ENCODE measurements around the gene KASH5.

The KASH5 gene

DNA sequence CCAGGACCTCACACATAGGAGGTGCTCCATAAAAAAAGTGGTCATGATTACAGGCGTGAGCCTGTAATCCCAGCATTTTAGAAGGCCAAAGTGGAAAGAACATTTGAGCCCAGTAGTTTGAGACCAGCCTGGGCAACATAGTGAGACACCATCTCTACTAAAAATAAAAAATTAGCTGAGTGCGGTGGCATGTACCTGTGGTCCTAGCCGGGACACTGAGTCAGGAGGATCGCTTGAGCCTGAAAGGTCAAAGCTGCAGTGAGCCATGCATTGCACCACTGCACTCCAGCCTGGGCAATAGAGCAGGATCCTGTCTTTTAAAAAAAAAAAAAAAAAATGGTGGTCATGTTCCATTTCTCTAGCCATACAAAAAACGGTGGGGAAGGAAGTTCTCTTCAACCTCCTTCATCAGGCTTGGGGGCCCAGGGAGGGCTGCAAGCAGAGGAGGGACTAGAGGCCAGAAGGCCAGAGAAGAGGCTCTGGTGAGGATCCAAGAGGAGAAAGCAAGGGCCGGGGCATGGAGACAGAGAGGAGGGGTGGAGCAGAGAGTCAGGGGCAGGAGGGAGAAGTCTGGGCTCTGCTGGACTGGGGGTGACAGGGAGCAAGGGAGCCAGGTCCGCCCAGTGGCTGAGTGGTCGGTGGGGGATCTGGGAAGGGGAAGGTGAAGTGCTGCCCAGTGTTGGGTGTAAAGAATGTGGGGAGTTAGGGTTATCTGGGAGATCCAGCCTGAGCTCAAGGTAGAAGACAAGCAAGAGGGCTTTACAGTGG, 8.9 kb downstream of the KASH5 start:
- no peak for DNase-seq

DNA sequence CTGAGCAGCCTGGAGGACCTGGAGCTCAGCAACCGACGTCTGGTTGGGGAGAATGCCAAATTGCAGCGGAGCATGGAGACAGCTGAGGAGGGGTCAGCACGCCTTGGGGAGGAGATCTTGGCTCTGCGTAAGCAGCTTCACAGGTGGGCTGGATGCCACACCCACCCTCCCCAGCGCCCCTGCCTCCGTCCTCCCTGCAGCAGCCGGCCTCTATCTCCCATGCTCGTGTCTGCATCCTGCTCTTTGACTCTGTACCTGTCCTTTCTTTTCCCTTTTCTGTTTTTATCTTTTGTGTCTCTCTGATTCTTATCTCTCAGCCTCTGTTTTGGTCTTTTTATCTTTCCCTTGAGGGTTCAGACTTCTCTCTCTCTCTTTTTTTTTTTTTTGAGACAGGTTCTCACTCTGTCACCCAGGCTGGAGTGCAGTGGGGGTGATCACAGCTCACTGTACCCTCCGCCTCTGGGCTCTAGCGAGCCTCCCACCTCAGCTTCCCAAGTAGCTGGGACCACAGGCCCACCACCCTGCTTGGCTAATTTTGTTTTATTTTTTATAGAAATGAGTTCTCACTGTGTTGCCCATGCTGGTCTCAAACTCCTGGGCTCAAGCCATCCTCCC, 10.1 kb downstream of the KASH5 start:
- DNase-seq: no peak

DNA sequence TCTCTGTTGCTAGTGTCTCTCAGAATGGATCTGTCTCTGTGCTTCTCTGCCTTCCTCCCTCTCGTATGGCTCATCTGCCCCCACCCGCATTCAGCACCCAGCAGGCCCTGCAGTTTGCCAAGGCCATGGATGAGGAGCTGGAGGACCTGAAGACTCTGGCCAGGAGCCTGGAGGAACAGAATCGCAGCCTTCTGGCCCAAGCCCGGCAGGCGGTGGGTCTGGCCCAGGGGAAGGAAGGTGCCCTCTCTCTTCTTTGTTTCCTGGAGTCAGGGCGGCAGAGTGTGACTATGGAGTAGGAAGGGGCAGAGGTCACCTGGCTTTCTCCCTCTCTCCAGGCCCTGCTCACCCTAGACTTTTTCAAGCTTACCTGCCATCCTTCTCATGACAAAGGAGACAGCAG, 10.9 kb downstream of the KASH5 start:
- no peak for DNase-seq

DNA sequence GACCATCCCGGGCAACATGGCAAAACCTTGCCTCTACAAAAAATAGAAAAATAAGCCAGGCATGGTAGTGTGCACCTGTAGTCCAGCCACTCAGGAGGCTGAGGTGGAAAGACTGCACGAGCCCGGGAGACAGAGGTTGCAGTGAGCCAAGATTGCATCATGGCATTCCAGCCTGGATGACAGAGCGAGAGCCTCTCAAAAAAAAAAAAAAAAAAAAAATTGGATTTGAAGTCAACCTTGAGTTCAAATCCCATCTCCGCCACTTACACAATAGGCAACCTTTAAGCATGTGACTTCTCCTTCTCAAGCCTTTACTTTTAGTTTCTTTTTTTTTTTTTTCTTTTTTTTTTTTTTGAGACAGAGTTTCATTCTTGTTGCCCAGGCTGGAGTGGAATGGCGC, 12.0 kb downstream of the KASH5 start:
- DNase-seq: no peak

DNA sequence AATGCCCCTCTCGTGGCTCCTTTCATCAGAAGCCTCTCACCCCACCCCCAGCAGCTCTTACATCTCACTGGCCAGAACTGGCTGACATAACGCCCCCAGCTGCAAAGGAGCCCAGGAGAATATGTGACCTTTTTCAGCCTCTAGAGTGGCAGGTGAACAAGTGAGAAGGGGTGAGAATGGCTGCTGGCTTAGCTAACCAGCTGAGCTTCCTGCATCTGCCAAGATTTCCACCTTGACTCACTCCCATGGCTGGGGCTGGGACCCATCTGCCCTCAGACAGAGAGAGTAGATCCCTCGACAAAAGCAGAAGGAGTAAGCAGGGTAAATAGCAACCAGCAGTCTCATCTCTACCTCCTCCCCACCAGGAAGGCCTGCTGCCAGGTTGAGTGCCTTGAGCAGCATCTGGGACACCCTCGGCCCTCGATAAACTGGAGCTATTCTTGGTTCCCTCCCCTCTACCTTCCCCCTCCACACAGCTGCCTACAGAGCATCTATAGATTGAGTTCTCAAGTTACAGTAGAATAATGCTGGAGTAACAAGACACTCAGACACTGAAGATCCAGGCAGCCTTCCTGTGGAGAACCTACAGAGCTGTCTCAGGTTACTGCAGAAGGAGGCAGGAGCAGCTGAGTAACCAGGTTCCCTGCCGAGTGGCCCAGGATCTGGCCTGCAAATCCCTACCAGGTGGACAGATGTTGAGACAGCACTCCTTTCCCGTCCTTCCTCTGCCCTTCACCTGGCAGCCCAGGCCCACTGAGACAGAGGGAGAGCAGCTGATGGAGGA, 15.5 kb downstream of the KASH5 start:
- DNase-seq: no peak

DNA sequence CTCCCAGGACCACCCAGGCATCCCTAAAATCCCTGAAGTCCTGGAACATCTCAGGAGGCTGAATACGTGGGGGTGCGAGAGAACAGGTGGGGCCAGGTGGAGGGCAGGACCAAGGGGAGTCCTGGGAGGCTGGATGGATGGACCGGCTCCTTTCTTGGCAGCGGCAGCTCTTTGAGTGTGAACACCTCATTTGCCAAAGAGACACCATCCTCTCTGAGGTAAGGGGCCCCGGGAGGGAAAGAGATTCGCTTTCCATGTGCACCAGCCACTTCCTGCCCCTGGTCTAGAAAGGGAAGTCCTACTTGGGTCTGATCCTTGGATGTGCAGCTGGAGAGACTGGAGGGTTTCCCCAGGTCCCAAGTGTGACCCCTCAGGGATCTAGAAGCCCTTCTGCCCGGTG, 19.0 kb downstream of the KASH5 start:
- no peak for DNase-seq

DNA sequence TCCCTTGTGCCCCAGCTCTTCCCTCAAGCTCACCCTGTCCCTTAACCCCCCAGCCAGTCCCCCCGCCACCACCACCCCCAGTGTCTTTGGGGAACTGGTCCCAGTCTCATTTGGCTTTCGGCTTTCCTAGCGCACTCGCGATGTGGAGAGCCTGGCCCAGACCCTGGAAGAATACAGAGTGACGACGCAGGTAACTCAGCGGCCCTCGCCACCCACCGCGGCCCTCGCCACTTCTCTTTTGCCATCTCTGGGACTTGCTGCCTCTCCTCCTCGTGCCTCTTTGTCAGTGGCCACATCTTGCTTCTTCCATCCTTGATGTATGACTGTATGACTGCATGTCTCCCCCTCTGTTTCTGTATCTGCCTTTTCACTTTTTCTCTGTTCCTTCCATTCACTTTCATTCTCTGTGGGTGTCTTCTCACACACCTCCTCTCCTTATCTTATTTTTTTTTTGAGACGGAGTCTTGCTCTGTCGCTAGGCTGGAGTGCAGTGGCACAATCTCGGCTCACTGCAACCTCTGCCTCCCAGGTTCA, 19.5 kb downstream of the KASH5 start:
- DNase-seq: no peak

DNA sequence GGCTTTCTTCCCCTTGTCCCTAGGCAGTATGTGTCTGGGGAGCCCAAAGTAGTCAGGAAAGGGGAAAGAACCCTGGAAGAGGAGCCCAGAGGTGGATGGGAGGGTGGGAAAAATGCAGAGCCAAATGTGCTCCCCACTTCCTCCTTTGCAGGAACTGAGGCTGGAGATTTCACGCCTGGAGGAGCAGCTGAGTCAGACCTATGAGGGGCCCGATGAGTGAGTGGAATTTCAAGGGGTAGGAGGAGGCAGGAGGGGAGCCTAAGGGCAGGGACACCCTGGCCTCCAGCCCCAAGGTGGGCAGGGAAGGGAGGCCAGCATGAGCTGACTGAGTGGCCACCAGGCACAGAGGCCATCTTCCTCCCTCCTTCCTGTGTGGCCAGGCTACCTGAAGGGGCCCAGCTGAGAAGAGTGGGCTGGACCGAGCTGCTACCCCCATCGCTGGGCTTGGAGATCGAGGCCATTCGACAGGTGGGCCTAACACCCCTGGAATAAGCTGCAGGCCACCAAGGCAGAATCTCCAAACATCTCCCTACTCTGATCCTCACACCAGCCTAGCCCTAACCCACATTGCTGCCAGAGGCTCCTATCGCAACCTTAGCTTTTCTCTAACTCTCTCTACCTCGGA, 20.9 kb downstream of the KASH5 start:
- no peak for DNase-seq

DNA sequence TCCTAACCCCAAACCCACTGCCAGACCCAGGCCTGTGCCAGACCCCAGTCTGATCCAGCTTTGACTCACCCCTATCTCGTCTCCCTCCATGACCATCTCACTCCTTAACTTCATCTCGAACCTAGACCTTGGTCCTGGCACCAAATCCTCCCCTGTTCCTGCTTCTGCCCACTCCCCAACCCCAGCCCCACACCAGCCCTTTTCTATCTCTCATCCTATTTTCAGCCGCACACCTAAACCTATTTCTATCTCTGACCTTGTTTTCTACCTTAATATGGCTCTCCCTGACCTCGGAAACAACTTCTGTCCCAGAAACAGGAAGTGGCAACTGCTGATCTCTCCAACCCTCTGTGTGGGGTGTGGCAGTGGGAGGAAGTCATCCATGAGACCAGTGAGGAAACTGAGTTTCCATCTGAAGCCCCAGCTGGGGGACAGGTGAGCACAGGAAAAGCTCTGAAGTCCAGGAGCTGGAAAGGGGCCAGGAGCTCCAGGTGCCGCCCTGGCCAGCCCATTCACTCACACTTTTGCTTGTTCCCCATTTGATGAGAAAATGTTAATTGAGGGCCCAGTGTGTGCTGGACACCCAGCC, 21.5 kb downstream of the KASH5 start:
- no peak for DNase-seq

DNA sequence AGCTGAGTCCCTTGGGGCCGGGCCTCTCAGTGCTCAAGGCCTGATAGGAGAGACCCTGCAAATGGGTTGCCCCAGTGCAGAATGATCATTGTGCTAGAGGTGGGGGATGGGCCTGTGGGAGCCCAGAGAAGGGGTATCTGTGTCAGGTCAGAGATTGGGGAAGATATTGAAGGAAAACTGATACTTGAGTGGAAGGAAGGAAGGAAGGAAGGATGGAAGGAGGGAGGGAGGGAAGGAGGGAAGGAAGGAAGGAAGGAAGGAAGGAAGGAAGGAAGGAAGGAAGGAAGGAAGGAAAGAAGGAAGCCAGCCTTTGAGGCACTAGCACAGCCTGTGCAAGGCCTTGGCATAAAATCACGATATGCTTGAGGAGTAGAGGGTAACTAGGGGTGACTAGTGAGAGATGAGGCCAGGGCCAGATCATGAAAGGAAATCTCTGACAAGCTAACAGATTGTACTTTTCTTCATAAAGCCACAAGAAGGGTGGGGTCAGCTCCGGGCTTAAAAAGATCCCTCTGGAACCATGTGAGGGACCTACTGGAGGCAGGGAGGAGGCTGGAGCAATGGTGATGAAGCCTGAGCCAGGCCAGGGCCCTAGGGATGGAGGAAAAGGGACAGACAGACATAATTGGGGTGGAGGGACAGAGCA, 23.8 kb downstream of the KASH5 start:
- no peak for DNase-seq

DNA sequence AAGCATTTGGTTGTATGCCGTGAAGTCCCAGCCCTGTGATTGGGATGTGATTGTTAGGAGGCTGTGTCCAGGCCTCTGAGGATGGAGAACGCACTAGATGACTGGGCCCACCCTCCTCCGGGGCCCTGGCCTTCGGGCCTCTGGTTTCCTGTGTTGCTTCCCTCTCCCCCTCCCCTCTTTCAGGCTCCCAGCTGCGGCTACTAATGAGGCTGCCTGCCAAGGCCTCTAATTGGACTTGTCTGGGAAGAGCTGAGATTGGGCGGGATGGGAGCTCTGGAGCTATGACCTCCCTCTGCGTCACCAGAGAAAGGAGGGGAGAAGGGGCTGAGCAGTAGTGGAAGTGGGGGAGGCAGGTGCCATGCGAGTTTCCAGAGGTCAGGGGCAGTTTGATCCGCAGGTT, 25.3 kb downstream of the KASH5 start:
- DNase-seq: no peak

DNA sequence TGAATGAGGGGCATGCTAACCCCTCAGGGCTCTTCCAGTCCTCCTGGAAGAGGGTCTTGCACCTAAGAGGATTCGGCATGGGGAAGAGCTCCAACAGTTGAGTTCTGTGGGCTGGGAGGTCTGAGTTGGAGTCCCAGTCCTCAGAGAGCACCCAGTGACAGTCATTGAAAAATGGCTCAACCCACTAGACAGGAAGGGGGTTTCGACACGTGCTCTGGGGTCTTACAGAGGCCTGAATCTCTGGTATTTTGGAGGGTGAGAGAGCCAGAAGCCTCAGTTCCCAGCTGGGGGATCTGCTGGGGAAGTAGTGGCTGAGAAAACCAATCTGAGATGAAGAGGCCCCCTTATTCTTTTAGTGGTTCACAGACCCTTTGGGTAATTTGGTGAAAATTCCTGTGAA, 26.2 kb downstream of the KASH5 start:
- DNase-seq: no peak

DNA sequence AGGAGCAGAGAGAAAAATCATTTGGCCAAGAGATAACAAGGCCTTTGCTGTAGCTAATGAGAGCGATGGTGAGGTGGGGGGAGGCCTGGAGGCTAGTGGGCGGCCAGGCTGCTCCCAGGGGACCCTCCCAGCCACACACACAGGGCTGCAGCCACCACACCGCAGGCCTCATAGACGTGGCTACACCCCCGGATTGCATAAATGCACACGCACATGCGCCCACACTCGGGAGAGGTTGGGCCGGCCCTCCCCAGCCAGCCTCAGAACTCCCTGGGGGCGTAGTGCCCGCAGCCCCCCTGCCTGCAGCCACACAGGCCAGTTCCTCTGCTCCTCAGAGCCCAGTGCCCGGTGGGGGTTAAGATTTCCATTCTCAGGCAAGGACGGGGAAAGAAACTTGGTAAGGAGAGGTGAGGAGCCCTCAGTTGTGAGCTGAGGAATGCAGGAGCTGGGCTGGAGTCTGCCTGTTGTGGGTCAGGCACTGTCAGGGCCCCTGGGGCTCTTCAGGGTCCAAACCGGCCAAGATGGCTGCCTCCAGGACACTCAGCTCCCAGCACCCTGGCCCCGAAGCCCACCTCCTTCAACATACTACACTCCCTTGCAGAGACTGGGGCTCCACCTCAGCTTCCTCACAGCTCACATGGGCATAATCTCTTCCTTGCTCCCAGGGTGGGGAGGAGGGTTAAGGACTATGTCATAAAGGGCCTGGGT, 27.2 kb downstream of the KASH5 start:
- DNase-seq: no peak

DNA sequence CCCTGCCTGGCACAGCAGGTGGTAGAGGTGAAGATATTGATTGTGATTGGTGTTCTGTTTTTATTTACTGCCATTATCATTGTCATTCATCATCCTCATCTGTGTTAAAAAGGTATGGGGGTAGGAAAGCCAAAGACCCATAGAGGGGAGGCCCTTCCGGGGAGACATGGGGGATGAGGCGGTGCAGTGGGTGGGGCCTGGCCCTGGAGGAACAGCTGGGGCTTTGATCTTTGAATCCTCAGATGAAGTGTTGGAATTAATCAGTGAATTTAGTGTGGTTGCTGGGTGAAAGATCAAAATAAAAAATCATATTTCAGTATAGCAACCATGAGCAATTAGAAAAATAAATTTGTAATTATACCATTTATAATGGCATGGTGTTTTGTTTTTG, 27.8 kb downstream of the KASH5 start:
- no peak for DNase-seq

DNA sequence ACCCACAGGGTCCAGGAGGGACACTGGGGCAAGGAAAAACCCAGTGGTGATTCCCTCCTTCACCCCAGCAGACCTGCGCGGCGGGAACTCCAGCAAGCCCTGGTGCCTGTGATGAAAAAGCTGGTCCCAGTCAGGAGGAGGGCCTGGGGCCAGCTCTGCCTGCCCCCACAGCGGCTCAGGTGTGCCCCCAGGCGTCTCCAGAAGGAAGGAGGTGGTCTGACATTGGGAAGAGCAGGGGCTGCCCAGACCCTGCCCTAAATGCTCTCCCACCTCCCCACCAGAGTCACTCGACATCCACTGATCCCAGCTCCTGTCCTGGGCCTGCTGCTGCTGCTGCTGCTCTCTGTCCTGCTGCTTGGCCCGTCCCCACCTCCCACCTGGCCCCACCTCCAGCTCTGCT, 29.0 kb downstream of the KASH5 start:
- DNase-seq: no peak

DNA sequence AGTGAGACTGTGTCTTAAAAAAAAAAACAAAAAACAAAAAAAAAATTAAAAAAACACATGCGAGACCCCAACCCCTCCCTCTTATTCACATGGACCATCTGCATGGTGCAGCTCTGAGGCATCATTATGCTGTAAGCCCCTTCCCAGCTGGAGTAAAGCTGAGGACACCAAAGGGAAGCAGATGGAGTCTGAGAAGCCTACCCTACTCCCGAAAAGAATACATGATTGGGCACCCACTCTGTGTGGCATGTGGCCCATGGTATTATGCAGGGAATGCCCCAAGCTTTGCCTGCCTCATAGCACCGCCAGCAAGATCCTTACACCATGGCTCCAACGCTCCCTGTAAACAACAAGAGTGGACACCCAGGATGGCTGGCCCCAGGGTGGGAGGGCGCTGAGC, 30.5 kb downstream of the KASH5 start:
- no peak for DNase-seq

DNA sequence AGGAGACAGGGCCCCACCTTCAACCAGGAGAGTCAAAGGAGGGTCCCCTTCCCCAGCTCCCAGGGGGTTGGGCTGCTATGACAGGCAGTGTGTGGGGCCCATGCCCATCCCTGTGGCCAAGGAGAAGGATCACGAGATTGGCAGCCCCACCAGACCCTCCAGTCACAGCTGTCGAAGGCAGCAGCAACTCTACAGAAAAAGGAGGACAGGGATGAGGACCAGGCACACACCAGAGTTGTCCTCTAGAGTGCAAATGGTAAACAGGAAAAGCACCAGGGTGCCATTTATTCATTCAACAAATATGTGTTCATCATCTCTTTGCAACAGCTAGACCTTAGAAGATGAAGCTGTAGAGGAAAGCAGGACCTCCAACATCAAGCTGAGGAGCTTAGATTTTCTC, 31.1 kb downstream of the KASH5 start:
- no peak for DNase-seq

DNA sequence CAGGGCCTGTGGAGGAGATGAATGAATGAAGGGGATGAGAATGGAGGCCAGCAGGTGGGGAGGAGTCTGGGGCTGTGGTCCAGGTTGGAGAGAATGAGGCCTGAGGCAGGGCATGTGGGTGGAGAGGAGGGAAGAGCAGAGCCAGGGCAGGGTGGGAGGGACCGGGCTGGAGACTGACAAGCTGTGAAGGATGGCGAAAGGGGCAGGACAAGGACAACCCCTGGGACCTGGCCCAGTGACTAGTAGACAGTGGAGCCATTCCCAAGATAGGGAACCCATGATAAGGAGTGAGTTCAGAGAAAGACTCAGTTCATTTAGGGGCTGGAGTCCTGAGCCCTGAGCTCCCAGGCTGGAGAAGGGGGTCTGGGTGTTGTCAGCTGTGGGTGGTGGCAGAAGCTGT, 32.2 kb downstream of the KASH5 start:
- no peak for DNase-seq

DNA sequence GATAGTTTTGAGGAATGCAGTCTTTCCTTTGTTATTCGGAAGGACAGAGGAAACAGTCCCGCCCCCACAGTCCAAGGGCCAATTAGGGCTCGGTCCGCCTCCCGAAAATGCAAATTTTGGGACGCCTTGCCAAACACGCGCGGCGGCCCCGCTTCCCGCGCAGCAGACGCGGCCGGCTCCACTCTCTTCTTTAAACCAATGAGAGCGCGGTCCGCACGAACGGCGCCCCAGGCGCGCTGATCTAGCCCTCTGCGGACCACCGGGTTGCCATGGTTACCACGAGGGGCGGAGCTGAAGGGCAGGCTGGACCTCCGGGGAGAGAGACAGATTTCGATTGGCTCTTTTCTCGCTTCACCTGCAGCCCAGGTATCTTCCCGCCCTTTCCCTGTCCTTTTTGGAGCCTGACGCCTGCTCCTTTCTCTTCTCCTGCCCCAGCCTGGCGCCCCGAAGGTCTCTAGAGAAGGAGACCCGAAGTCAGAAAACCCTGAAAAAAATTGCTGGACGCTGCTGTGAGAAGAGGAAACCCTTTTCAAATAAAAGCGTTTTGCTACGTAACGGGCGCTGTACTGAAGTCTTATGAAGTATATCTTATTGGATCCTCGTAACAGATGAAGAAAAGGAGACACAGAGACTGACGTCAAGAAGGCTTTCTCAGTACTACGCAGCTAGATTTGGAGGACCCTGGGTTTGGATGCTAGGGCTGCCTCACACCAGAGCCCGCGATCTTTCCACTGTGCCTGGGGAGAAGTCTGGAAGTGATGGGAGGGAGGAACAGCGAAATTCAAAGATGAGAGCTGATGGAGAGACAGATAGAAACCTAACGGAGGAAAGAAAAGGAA, 33.2 kb downstream of the KASH5 start:
- peak in 1 of 2 donors; percentile 44 for DNase-seq

DNA sequence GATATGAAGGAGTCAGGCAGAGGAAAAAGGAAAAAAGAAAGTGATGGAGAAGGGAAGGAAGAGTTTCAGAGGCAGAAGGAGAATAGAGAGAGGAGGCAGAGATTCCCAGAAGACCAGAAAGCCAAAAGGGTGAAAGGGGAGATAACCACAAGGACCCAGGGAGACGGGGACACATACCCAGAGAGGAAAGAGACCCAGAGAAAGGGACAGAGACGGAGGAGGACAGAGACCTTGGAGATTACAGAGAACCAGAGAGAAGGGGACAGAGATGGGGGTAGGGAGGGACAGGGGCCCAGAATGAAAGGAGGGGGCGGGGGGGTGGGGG, 33.8 kb downstream of the KASH5 start:
- no peak for DNase-seq

Measured in stimulated activated CD4-positive, alpha-beta T cell treated with anti-CD3 and anti-CD28 coated beads, Interleukin-2, amount 100 ng/mL, for 48 hours (primary cell).